Effector CD8-positive, alpha-beta T cell (primary cell): ENCODE results near the gene TSEN15.
"Not testable (repeated sequence)": the region's sequence is repeated elsewhere in the genome, so short reads cannot be mapped to it uniquely, and the experiment has no call there.

Source experiments
- DNase-seq: peaks from one replicate; lab custom pipeline; 2025; lab: John Stamatoyannopoulos, UW

Gene TSEN15

DNA sequence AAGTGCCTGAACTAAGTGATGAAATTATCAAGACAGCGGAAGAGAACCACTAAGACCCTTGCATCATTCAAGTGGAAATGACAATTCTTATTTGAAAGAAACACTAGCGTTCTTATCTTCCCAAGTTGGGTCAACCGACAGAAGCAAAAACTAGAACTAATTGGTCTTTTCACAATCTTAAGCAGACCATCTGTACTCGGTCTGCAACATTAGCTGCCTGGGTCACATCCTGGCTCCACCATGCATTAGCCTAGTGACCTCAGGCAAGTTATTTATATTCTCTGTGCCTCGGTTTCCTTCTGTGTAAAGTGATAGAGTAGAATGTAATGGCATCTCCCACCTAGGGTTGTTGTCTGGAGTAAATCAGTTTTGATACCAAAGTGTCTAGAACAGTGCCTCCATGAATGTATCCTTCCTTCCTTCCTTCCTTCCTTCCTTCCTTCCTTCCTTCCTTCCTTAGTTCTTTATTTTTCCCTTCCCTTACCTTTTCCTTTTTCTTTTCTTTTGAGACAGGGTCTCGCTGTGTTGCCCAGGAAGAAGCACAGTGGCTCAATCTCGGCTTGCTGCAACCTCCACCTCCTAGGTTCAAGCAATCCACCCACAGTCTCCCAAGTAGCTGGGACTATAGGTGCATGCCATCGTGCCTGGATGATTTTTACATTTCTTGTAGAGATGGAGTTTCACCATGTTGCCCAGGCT lies 20.0 kb upstream of the TSEN15 start:
- DNase-seq, result no peak

DNA sequence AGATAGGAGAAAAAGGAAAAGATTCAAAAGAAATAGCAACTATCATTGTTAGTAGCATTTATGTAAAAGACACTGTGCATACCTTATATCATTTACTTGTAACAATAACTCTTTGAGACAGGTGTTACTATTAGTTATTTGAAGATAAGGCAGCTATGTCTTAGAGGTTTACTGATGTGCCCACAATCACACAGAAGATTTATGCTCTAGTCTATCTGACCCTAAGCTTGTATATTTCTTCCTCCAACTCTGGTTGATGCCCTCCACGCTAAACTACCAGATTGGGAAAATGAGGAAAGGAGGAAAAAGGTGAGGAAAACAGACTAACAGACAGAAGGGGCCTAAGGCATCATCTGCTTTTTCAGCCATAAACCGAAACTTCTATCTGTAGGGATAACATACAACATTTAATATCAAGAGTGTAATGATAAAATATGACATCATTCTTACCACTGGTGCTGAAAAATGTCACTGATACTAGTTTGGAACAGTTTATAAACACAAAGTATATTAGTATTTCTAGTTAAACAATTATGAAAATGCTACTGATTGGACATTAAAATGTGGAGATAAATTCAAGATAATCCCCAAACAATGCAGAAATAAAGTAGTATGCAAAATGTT lies 19.1 kb upstream of the TSEN15 start:
- no peak for DNase-seq

DNA sequence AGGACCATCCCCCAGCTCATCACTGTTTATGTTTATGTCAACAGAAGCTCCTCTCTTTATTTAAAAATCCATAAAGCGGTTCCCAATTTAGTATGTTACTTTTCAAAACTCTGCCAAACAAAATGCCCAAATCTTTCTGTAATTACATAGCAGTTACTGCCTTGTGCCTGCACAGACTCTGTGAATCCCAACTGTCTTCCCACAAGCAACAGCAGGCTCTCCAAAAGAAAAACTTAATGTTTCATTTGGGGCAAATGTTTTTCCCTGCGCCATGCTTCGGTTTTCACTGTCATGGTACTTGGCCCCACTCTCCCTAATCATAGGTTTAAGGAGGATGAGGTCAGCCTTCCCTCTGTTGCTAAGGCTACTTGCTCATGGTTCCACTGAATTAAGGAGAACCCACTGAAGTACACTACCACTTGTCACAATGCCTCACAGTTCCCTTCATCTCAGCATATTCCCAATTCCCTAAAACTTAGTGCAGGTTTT lies 18.6 kb upstream of the TSEN15 start:
- DNase-seq, result no peak

DNA sequence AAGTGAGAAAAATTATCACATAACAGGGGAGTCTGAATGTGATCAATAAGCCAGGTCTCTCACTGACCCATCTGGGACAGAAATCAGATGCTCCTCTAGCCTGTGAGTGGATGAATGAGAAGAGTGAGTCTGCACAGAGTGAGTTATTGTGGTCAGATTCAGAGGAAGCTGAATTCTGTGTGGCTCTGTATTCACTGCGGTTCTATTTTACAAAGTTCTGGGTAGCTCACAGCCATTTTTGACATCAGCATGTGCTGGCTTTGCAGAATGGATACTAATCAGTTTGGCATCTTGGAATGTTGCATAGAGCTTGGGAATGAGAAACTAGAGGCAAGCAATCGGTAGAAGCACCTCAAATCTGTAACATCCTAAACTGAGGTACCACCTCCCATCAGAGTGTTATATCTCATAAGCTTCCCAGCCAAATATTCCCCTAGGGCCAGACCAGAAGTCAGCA lies 17.8 kb upstream of the TSEN15 start:
- DNase-seq, result no peak

DNA sequence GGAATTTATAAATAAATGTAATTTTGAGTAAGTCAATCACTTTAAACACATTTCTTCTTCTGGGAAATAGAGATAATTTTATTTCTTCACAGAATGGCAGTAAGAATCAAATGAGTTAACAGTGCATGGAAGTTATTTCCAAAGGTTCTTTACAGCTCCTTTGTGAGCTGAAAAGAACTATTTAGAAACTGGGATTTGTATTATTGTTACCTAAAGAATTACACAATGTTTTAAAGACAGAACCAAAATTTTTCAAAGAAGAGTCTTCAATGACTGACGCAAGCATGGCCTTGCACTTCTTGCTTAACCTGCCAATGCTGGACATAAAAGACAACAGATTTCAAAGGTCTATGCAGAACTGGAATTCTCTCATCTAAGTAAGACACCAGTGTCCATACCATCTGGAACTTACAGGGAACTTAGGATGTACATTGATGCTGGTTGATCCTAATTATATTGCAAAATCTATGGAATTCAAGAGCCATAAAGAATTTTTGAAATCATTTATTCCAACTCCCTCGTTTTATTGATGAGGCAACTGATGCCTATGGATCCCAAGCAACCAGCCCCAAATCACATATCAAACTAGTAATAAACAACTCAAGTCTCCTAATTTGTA lies 16.7 kb upstream of the TSEN15 start:
- DNase-seq, result no peak

DNA sequence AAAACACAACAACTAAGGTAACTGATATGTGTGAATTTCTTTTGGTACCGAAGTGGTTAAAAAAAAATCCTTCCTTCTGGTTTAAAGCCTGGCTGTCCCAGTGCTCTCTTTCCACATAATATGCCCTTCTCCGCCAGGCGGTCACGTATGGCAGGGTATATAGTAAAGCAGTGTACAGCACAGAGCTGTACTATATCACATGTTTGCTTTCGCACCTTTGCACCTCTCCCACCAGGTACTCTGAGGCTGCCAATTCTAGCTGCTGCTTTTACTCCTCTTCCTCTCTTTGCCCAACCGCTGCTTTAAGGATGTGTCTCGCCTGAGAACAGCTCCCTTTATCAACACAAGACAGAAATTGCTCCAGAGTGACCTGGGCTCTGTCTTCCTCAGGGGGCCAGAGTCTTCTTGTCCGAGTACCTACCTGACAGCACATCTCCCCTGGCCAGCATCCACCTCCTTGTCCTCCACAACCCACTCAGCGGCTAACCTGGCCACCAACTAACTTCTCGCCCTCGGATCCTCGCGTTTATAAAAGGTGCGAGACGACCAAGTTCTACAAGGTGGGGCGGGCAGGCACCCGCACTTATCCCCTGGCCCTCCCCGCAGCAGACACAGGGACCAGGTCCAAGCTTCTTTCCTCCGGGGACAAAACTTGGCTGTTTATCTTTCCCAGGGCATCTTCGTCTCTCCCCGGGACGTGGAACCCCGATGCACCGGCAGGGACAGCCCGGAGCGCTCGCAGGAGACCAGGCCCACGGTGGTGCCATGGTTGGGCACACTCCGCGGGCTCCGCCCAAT lies 15.6 kb upstream of the TSEN15 start:
- DNase-seq, result no peak

DNA sequence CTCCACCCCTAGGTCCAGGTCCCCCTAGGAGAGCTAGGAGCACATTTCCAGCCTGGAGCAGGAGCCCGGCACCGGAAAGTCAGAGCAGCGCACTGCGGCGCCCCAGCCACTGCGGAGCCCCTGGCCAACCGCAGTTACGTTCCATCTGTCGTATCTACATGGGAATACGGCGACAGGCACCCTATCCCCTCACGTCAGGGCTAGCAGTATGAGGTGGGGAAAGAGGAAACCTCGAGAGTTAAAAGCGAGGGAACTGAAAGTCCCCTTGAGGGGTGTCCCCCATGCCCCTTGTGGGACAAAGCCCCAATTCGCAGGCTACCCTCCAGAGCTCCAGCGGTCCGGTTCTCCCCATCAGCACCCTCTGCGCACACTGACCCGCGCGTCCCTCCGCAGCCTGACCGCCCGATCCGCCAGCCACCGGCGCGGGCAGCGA lies 15.0 kb upstream of the TSEN15 start:
- DNase-seq, result no peak

DNA sequence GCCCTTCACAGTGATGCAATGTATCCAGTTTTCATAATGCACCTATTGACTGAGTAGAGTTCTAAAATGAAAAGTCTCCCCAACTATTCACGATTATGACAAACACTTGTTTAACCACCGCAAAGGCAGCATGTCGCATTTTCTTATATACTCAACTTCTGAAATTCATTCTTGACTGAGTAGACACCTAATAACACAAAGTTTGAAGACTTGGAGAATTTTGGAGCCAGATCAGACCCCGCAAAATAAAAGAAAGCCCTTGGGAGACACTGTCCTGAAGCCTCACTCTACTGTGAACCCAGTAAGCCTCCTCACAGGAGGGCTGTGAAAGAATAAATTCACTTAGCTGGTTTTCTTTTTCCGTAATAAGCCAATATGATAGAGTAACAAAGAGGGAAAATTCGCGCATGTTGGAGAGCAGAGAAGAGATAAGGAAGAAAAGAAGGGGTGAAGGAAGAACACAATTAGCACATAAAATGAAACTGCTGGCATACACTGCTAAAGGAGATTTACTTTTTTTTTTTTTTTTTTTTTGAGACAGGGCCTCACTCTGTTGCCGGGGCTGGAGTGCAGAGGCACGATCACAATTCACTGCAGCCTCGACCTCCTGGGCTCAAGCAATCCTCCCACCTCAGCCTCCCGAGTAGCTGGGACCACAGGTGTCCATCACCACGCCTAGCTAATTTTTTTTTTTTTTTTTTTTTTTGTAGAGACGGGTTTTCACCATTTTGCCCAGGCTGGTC lies 13.5 kb upstream of the TSEN15 start:
- DNase-seq, result no peak

DNA sequence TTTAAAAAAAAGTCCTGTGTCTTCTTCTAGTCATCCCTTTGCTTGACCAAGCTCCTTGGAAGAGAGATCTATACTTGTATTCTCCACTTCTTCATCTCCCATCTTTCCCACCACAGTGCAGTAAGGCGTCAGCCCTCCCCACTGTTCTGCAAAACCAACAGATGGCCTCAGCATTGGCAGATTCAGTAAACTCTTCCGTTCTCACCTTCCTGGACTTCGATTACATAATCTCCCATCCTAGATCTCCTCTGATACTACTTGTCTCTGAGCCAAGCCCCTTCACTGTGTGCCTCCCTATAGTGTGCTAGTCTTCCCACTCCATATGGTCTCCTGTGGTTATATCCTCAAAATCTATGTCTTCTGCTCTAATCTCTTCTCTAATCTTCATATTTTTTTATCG lies 12.4 kb upstream of the TSEN15 start:
- DNase-seq, result no peak

DNA sequence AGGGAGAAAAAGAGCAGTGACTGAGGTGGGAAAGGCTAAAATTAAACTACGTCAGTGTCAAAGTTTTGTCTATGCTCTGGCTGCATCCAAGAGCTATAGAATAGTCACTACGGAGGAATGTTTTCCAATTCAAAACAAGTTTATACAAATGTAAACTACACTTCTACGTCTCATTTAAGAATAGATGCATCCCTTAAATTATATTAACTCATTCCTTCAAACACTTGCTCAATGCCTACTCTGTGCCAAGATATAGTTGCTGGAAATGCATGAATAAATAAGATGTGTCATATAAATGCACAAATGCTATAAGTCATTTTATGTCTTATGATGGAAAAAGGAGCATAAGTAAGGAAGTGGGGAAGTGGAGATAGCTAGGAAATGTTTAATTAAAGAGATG lies 9.8 kb upstream of the TSEN15 start:
- DNase-seq, result no peak

DNA sequence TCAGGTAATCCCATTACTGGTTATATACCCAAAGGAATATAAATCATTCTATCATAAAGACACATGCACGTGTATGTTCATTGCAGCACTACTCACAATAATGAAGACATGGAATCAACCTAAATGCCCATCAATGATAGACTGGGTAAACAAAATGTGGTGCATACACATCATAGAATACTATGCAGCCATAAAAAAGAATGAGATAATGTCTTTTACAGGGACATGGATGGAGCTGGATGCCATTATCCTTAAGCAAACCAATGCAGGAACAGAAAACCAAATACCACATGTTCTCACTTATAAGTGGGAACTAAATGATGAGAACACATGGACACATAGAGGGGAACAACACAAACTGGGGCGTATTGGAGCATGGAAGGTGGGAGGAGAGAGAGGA lies 8.2 kb upstream of the TSEN15 start:
- not testable (repeated sequence) for DNase-seq

DNA sequence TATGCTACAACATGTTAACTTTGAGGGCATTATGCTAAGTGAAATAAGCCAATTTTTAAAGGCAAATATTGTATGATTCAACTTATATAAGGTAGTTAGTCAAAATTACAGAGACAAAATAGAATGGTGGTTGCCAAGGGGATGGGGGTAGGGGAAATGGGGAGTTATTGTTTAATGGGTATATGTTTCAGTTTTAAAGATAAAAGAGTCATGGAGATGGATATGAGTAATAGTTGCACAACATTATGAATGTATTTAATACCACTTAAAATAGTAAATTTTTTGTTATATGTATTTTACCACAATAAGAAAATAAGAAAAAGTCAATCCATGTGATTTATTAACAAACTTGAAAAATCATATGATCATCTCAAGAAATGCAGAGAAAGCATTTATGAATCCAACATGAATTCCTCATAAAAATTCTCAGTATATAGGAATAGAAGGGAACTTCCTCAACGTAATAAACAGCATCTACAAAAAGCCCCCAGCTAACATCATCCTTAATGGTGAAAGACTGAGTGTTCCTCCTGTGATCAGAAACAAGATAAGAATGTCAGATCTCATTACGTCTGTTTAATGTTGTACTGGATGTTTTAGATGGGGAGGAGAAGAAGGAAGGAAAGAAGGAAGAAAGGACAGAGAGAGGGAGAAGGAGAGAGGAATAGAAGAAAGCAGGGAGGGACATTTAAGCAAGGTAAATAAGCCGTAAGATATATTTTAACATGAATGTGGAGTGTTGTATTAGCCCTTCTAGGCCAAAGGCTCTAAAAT lies 6.7 kb upstream of the TSEN15 start:
- no peak for DNase-seq

DNA sequence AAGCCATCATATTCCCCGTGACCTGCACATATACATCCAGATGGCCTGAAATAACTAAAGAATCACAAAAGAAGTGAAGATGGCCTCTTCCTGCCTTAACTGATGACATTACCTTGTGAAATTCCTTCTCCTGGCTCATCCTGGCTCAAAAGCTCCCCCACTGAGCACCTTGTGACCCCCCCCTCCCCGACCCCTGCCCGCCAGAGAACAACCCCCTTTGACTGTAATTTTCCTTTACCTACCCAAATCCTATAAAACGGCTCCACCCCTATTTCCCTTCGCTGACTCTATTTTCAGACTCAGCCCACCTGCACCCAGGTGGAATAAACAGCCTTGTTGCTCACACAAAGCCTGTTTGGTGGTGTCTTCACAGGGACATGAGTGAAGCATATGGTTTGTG lies 4.0 kb upstream of the TSEN15 start:
- DNase-seq, result not testable (repeated sequence)

DNA sequence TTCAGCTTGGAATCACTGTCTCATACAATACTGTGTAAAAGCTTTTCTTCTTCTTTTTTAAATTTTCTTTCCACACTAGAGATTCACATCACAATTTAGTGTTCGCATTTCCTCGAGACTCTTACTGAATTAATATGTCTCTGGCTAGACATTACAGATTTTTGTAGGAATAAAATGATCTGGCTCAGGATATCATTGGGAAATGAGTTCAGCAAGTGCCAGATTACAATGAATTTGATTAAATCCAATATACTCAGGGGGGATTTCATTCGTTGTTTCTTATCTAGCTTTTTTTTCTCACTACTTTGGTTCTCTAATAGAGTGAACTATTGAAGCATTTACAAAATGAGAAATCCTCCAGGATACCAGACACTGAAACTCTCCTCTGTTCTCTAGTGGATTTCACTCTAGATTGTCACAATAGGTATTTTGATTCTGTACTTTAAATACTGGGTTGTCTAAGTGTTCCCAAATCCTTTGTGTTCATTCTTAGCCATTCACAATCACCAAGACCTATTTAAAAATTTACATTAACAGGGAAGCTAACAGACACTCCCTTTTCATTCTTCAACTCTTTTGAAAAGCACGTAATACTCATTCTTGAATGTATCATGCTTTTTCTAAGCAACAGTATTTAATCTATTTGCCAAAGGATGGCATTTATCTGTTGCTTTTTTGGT lies 2.8 kb upstream of the TSEN15 start:
- no peak for DNase-seq

DNA sequence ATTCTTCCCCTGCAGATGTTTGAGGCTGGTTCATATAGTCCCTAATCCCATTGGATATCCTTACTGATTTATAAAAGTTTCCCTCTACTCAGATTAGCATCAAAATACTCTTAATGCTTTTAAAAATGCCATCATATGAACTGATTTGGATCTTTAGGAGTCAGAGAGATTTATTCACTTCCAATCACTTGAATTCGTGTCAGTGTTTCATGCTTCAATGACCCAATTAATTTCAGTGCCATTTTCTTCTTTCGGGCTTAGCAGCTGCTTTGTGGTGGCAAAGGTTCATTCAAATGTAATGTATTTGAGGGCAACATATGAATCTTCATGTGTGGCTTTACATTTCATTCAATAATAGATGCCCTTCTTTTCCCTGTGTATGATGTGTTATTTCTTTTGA lies 2.2 kb upstream of the TSEN15 start:
- no peak for DNase-seq

DNA sequence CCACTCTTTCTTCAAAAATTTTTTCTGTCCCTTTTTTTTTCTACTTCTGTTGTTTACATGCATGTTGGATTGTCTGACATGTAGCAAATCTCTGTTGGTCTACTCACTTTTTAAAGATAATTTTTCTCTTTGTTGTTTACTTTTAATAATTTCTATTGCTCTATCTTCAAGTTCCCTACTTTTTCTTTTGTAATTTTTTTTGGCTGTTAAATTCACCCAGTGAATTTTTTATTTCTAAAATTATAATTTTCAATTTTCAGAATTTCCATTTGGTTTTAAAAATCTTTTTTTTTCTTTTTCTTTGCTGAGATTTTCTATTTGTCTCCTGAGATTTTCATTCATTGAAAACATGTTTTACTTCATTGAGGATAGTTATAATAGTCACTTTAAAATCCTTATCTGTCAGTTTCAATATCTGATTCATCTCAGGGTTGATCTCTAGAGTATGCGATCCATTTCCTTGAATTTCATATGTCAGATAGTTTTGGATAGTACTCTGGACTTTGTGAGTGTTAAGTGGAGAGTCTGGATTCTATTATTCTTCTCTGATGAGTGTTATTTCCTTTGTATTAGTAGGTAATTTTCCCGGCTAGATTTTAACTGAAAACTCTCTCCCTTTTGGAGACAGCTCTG lies 1.6 kb upstream of the TSEN15 start:
- no peak for DNase-seq

DNA sequence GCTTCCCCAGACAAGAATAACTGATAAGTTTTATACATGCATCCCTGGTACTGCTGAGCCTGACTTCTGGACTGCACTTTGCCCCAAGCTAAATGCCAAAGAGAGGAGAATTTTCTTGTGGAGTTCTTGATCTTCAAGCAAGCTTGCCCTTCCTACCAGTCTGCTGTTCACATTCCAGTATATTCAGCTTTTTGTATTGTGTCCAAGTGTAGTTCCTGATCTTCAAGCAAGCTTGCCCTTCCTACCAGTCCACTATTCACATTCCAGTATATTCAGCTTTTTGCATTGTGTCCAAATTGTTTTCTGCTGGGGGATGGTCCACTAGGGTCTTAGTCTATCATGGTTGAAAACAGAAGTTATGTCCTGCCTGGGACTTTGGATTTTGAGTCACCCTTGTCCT lies 894 bp upstream of the TSEN15 start:
- no peak for DNase-seq

DNA sequence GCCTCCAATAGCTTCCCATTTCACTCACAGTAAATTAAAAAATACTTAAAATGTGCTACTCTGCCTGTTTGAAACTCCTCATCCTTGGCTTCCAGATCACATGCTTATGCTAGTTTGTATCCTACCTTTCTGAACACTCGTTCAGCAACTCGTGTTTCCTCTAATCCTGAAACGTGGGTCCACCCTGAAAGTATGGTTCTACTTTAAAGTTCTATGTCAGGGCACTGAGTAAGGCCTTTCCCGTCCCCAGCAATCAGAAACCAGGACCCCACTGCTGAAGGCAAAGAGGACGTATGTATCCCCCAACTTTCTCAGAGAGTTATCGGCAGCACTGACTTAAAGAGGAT lies 419 bp upstream of the TSEN15 start:
- no peak for DNase-seq

DNA sequence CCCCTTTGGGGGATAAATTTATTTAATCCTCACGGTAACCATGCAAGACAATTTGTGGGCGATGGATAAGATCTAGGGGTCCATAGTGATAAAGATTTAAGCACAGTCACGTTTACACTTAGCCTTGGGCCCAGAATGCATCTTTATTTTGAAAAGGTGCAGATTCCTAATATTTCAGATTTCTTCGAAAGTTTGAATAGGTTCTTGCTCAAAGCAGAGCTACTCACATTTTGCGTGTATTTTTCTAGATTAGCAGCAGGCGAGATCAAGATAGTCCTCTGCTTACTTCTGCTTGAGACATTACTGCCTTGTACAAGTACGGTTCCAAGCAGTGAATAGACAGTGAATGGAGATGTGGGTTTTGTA lies 647 bp downstream of the TSEN15 start:
- no peak for DNase-seq

DNA sequence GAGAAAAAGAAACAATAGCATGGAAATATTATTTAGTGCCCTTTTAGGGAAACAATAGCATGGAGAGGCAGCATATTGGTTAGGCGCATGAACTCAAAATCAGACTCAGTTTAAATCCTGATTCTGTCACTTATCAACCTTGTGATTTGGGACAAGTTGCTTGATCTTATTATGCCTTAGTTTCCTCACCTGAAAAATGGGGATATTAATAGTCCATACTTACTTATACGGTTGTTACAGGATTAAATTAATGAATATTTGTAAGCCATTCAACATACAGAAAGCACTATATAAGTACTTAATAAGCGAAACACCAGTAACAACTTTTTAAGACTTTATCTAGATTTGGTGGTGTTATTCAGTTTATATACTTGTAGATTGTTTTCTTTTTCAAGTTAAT lies 1.2 kb downstream of the TSEN15 start:
- no peak for DNase-seq
